ENCODE measurements around the gene ATP1B1. TPM values are rescaled to one million over a fixed set of nuclear protein-coding genes. Genes with fewer than 3 reads are reported as not detected.

The ATP1B1 gene
- total and polyA plus RNA-seq, 2 of the 13 experiments (the other 11 are each of a cell fraction or from before 2014, with no cell fraction given), result 134 to 135 TPM

GRCh38 chr1:169106095-169106920, at the start of gene ATP1B1 (continued):
- no peak for TF ChIP-seq FOXK1 (CRISPR knock-in tag; IDR thresholded peaks at IDR 0.05; ENCODE audit: borderline replicate concordance, low read depth)
- no peak for TF ChIP-seq ZNF597 (CRISPR knock-in tag; IDR thresholded peaks at IDR 0.05)
- no peak for TF ChIP-seq ZNF124 (CRISPR knock-in tag; IDR thresholded peaks at IDR 0.05)
- no peak for TF ChIP-seq ELK4 (CRISPR knock-in tag; IDR thresholded peaks at IDR 0.05; ENCODE audit: borderline replicate concordance)
- TF ChIP-seq MBD4 (IDR thresholded peaks at IDR 0.05; ENCODE audit: borderline replicate concordance, low read length), result no peak
- no peak for TF ChIP-seq ZNF512B (CRISPR knock-in tag; IDR thresholded peaks at IDR 0.05; ENCODE audit: borderline replicate concordance)
- no peak for TF ChIP-seq ZBTB20 (CRISPR knock-in tag; IDR thresholded peaks at IDR 0.05; ENCODE audit: borderline replicate concordance, low read depth)
- no peak for TF ChIP-seq ZNF136 (CRISPR knock-in tag; IDR thresholded peaks at IDR 0.05; ENCODE audit: low read depth)
- TF ChIP-seq THYN1 (CRISPR knock-in tag; IDR thresholded peaks at IDR 0.05; ENCODE audit: borderline replicate concordance, low read depth), result no peak
- TF ChIP-seq ZNF496 (CRISPR knock-in tag; IDR thresholded peaks at IDR 0.05; ENCODE audit: insufficient replicate concordance), result no peak
- TF ChIP-seq SMYD3 (CRISPR knock-in tag; IDR thresholded peaks at IDR 0.05), result no peak
- TF ChIP-seq ZNF331 (CRISPR knock-in tag; IDR thresholded peaks at IDR 0.05), result no peak; the same call in none of the 2 replicates
- TF ChIP-seq RAD51 (IDR thresholded peaks at IDR 0.05; ENCODE audit: borderline replicate concordance), result no peak
- TF ChIP-seq ZNF510 (CRISPR knock-in tag; IDR thresholded peaks at IDR 0.05; ENCODE audit: low read depth), result no peak
- TF ChIP-seq MAFG (CRISPR knock-in tag; IDR thresholded peaks at IDR 0.05), result no peak
- TF ChIP-seq ZNF713 (CRISPR knock-in tag; IDR thresholded peaks at IDR 0.05), result no peak
- TF ChIP-seq ZNF609 (CRISPR knock-in tag; IDR thresholded peaks at IDR 0.05; ENCODE audit: borderline replicate concordance), result no peak
- TF ChIP-seq STAG1 (CRISPR knock-in tag; IDR thresholded peaks at IDR 0.05), result 0 out of 2 replicates have a peak, but pooled peaks have one; percentile 2
- TF ChIP-seq SRY (CRISPR knock-in tag; IDR thresholded peaks at IDR 0.05), result peak; percentile 74; the same call in 1 of the 2 replicates
